Measurements from ENCODE around the gene MAP3K7CL.

MAP3K7CL gene

GRCh38 chr21:29205988-29206387 lies 75.5 kb downstream of the MAP3K7CL start:
- DNase-seq, result no peak

GRCh38 chr21:29206445-29206844 lies 76.0 kb downstream of the MAP3K7CL start:
- no peak for DNase-seq

- DNase-seq, result no peak
These were observed 76.8 kb downstream of the MAP3K7CL start for GRCh38 chr21:29207201-29207600.

GRCh38 chr21:29208044-29208681 lies 77.7 kb downstream of the MAP3K7CL start:
- no peak for DNase-seq

GRCh38 chr21:29208682-29209059 lies 78.2 kb downstream of the MAP3K7CL start:
- DNase-seq, result no peak

- DNase-seq, result no peak
These were observed 79.3 kb downstream of the MAP3K7CL start for GRCh38 chr21:29209696-29210095.

GRCh38 chr21:29211205-29211604 lies 80.8 kb downstream of the MAP3K7CL start:
- DNase-seq, result no peak

- no peak for DNase-seq
These were observed 82.0 kb downstream of the MAP3K7CL start for GRCh38 chr21:29212446-29212845.

- DNase-seq, result no peak
These were observed 83.3 kb downstream of the MAP3K7CL start for GRCh38 chr21:29213513-29214385.

- no peak for DNase-seq
These were observed 85.3 kb downstream of the MAP3K7CL start for GRCh38 chr21:29215709-29216108.

GRCh38 chr21:29217818-29218291 lies 87.4 kb downstream of the MAP3K7CL start:
- no peak for DNase-seq

GRCh38 chr21:29218749-29219148 lies 88.3 kb downstream of the MAP3K7CL start:
- DNase-seq, result no peak

- DNase-seq, result no peak
These were observed 88.8 kb downstream of the MAP3K7CL start for GRCh38 chr21:29219165-29219770.

GRCh38 chr21:29221253-29221744 lies 90.9 kb downstream of the MAP3K7CL start:
- DNase-seq, result no peak

- no peak for DNase-seq
These were observed 93.6 kb downstream of the MAP3K7CL start for GRCh38 chr21:29224006-29224405.

All from GOT3 (cell line).